COLO668 (cell line): ENCODE results near the gene LRCOL1.
A peak's percentile ranks its signal among the peaks of the same experiment; 100 is the strongest.
"Not testable (repeated sequence)": the region's sequence is repeated elsewhere in the genome, so short reads cannot be mapped to it uniquely, and the experiment has no call there.

Experiments
- DNase-seq: peaks from one replicate; lab custom pipeline; 2025; ENCODE audit not compliant: unreplicated experiment; lab: John Stamatoyannopoulos, UW

The LRCOL1 gene

DNA sequence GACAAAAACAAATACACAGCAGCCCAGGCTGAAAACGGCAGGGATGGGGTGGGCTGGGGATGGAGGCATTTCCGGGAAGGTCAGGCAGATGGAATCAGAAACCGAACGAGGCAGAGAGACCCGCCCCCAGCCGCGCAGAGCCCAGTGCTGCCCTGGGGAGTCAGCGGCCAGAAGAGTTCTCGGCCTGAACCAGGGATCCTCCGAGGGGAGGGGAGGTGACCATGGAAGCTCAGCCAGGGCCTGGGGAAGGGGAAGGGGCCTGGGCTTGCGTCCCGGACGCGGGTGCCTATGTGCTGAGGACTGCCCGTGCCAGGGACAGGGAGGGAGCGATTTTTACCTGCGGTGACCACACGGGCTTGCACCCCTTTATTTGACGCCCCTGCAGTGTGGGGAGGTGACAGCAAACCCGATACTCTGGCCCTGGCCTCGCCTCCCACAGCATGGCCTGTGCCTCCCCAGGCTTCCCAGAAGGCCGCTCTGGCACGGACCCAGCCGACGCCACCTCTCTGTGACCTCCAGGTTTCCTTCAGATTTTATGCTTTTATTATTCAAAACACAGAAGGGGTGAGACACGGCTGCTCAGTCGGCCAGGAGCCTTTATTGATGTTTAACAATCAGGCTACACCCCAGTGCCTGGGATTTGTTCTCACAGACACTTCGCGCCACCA, 7.7 kb downstream of the LRCOL1 start:
- no peak for DNase-seq

DNA sequence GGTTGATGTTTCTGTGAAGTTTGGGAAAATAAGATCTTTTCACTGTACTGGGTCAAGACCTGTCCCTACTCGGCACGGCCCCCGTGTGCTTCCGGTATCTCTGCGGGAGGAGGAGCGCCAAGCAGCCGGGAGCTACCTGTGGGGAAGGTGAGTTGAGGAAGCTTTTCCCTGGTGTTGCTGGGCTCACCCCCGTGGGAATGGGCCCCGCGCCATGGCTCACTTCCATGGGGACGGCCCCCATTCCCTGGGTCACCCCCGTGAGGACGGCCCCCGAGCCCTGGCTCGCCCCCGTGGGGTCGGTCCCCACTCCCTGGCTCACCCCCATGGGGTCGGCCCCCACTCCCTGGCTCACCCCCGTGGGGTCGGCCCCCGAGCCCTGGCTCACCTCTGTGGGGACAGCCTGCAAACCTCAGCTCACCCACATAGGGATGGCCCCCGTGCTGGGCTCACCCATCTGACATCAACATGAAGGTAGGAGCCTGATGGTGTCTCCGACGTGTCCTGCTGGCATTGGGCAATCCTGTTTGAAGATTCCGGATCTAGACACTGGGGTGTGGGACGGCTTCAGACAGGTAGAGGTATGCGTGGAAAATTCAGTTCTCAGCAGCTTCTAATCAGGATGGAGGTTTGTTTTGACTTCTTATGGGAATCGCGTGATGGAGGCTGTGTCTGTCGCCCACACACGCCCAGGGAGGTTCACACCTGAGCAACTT, 9.1 kb downstream of the LRCOL1 start:
- no peak for DNase-seq

DNA sequence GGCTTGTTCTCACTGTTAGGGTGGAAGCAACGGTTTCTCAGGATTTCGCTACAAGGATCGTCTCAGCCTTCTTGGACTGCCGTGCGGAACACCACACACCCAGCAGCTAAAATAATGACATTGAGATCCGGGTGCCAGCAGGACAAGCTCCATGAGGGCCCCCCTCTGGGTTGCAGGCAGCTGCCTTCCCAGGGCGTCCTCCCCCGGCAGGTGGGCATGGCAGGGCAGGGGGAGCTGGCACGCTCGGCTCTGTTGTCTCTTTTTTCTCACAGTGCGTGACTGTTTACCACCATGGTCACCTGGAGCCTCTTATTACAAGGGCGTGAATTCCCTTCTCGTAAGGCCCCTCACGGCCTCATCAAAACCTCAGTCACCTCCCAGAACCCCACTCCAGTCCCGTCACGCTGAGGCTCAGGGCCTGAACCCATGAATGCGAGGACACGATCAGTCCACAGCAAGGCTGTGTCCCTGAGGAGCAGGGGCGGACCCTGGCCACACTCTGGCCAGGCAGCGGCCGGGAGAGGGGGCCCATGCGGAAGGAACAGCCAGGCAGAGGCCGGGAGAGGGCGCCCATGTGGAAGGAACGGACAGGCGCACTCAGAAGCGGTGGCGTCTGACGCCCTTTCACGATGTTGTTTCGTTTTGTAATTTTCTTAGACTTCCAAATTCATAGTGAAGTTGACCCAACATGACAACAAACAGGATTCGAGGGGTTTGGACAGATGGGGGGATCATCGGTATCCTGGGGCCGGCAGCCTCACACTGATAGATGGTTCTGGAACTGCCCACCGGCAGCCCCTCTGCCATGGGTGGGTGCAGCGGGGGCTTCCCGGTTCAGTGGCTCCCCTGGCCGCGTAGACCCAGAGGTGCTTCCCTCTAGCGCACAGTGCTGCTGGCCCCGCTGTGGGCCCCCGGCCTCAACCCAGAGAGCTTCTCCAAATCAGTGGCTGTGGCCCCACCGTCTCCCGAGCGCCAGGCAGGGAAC, 10.0 kb downstream of the LRCOL1 start:
- DNase-seq, result peak; percentile 66

DNA sequence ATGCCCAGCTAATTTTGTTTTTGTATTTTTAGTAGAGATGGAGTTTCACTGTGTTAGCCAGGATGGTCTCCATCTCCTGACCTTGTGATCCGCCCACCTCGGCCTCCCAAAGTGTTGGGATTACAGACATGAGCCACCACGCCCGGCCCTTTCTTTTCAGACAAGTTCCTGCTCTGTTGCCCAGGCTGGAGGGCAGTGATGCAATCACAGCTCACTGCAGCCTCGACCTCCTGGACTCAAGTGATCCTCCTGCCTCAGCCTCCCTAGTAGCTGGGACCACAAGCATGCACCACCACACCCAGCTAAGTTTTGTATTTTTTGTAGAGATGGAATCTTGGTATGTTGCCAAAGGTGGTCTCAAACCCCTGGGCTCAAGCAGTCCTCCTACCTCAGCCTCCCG, 10.9 kb downstream of the LRCOL1 start:
- not testable (repeated sequence) for DNase-seq

DNA sequence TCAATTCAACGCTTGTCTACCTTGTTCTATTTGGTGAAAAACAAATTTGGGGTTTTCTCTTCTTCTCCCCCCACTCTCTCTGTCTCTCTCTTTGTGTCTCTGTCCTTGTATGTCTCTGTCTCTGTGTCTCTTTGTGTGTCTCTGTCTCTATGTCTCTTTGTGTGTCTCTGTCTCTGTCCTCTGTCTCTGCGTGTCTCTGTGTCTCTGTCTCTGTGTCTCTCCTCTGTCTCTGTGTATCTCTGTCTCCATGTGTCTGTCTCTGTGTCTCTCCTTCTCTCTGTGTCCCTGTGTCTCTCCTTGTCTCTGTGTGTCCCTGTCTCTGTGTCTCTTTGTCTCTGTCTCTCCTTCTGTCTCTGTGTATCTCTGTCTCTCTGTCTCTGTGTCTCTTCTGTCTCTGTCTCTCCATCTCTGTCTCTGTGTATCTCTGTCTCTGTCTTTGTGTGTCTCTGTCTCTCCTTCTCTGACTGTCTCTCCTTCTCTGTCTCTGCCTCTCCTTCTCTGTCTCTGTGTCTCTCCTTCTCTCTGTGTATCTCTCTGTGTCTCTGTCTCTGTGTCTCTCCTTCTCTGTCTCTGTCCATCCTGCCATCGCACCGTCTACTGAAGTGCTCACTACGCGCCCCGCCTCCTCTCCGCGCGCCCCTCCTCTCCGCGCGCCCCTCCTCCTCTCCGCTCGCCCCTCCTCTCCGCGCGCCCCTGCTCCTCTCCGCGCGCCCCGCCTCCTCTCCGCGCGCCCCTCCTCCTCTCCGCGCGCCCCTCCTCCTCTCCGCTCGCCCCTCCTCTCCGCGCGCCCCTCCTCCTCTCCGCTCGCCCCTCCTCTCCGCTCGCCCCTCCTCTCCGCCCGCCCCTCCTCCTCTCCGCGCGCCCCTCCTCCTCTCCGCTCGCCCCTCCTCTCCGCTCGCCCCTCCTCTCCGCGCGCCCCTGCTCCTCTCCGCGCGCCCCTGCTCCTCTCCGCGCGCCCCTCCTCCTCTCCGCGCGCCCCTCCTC, 12.8 kb downstream of the LRCOL1 start:
- DNase-seq, result no peak

DNA sequence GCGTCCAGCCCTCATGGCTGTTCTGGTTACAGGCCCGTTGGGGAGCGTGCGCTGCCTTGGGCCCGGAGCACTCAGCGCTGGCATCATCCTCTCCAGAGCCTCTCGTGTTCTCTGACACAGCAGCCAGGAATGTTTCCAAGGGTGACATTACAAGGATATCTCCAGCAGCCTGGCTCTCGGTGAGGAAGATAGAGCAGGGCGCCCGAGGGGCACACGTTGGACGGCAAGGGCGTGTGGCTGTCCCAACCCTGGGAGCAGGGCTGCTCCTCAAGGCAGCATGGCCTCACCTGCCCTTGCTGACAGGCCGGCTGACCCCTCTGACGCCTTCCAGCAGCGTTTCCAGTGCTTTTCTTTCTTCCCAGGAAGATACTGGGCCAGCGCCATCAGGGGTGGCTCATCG, 14.4 kb downstream of the LRCOL1 start:
- no peak for DNase-seq

DNA sequence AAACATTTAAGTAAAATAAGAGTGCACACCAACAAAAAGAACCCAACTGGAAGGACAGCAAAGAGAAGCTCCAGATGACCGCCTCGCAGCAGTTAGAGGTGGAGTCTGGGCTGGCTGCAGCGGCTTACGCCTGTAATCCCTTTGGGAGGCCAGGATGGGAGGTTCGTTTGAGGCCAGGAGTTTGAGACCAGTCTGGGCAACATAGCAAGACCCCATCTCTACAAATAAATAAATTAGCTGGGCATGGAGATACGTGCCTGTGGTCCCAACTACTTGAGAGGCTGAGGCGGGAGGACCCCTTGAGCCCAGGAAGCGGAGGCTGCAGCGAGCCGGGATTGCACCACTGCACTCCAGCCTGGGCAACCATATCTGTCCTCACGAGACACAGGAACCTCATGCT, 15.2 kb downstream of the LRCOL1 start:
- no peak for DNase-seq

DNA sequence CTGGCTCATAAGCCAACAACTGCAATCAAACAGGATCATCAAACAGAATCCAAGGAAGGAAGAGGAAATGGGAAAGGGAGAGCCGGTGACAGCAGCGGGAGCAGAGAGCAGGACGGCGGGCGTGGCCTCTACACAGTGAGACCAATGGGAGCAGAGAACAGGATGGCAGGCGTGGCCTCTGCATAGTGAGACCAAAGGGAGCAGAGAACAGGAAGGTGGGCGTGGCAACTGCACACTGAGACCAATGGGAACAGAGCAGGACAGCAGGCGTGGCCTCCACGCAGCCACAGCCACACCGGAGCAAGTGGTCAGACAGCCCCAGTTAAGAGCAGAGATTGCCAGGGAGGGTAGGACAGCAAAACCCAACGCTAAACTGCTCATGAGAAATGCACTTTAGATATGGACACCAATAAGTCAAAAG, 16.4 kb downstream of the LRCOL1 start:
- peak; percentile 93 for DNase-seq

DNA sequence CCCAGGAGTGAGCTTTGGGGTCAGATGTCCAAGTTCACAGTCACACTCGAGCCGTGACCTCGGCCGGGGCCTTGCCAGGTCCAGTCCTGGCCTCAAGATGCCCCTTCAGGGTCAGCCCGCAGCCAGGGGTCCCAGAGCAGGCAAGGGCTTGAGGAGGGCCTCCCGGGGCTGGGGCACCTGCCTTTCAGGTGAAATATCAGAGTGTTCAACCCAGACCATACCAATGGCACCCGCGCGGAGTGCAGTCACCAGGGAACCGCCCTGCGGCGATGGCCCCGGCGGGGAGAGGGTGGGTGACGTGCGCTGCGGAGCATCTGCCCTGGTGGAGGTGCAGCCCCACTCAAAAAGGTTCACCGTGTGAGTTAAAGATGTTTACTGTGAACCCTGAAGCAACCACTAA, 16.9 kb downstream of the LRCOL1 start:
- peak; percentile 55 for DNase-seq

DNA sequence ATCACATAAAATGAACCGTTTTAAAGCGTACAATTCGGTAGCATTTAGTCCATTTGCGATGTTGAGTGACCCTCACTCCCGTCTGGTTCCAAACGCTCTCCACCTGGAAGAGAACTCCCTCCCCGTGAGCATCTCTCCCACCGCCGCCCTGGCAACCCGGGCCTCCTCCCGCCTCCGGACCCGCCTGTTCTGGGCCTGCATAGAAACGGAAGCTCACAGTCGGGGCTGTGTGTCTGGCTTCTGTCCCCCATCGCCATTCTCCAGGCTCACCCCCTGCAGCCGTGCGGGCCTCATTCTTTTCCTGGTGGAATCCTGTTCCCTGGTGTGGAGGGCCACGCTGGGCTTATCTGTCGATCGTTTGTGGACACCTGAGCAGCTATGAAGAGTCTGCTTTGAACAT, 17.3 kb downstream of the LRCOL1 start:
- DNase-seq, result no peak

DNA sequence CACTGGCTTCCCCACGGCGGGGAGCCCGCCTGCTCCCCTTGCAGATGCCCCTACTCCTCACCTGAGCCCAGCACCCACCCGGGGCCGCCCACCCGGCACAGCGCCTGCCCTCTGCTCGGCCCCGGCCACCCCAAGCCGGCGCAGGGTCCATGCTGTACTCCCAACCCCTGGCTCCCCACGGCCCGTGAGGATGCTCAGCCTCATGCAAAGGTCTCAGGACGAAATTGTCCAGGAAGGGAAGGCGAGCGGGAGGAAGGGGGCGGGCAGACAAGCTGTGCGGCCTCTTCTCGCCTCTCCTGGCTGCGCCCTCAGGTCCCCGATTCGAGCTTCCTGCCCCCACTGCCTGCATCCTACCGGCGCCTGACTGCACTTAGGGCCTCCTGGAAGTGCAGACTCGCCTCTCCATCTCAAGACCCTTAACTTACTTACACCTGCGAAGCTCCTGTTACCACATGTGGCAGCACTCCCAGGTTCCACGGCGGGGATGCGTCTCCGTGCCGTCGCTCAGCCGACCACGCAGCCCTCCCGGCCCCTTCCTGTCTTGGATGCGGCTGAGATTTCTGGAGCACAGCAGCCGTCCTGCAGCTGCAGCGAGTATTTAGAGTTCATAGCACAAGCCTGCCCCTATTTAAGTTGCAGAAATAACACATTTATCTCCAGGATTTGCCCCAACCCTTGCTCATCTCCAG, 18.0 kb downstream of the LRCOL1 start:
- DNase-seq, result no peak

DNA sequence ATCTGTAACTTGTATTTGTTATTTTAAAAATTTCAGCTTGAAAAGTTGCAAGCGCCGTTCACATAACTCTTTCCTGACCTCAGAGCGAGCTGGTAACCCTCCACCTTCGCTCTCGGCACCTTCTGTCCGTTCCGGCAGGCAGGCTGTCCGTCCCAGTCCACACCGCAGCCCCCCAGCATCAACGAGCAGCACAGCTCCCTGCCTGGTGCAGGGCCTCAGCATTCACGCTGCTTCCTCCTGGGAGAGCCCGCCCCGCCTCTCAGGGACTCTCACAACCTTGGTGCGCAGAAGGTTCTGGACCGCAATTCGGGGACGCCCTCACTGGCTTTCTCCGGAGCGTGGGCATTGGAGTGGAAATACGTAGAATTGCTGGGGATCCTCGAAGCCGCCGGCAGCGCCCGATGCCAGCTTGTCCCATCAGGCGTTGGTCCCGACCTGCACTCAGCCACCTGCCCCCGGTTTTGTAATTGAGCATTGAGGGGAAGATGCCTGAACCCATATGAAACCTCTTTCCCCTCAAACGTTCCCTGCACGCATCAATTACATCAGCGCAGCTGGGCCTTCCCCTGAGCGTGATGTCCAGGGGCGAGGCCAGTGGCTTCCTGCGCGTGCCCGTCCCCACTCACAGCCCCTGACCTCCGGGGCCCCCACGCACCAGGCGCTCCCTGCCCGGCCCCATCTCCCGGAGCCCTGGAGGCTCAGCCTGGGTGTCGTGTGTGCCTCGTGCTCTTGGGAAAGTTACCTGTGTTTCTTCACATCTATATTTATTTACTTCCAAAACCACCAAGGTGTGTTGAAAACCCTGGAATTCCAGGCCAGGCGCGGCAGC, 19.1 kb downstream of the LRCOL1 start:
- DNase-seq, result no peak

DNA sequence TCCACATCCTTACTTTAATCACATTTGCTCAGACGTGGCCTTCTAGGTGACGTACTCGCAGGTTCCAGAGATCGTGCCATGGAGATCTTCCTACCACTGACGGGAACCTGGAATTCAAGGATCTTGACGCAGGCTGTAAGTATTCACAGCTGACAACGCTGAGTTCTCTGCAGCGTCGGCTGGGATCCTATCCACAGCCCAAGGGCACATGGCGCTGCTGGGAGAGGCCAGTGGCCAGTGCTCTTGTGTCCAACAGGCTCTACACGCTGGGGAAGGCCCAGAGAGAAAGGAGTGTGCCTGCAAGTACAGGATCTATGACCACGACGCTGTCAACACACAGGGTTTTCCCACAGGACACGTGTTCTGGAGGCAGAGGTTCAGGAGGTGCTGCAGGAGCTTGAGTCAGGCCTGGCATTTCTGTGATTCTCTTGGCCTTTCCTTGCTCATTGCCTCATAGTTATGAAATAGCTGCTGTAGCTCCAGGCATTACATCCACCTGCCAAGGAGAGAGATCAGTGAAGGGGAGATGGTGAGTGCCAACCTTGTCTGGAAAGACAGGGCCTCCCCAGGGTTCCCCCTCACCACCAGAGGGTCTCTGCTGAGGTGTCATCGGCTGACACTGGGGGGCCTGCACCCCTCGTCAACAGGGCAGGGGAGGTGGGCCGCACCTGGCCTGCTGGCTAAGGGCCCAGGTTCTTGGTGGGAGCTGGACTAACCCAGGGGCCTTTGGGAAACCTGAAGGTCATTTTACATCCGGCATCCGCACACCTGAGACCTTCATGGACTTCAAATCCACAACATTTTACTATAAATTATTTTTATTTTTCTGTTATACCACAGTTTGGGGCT, 21.3 kb downstream of the LRCOL1 start:
- DNase-seq, result no peak

DNA sequence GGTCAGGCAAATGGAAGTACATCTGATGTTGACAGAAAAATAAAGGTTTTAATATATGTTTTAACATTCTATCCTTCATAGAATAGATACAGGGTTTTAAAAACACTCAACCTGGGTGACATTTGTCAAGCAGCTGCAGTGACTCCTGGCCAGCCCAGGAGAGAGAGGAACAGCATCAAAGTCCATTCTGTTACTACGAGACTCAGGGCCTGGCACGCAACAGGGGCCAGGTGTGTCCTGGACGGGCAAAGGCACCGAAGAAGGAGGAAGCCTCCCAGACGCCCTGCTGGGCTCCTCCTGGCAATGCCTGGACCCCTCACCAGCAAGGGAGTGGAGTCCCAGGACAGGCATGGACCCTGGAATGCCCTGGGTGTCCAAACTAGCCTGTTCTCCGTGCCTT, 22.1 kb downstream of the LRCOL1 start:
- DNase-seq, result no peak

DNA sequence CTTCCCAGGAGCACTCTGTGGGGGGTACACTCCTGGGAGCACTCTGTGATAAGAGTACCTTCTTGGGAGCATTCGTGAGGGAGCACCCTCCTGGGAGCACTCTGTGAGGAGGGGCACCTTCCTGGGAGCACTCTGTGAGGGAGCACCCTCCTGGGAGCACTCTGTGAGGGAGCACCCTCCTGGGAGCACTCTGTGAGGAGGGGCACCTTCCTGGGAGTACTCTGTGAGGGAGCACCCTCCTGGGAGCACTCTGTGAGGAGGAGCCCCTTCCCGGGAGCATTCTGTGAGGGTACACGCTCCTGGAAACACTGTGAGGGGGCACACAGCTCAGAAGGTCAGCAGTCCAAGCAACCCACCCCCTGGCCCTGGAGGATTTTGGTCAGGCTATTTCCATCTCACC, 22.6 kb downstream of the LRCOL1 start:
- no peak for DNase-seq

DNA sequence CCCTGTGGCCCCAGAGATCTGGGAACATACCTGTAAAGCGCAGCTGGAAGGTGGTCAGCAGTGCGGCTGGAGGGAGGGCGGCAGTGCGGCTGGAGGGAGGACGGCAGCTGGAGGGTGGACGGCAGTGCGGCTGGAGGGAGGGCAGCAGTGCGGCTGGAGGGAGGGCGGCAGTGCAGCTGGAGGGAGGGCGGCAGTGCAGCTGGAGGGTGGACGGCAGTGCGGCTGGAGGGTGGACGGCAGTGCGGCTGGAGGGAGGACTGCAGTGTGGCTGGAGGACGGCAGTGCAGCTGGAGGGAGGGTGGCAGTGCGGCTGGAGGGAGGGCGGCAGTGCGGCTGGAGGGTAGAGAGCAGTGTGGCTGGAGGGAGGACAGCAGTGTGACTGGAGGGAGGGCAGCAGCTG, 23.5 kb downstream of the LRCOL1 start:
- DNase-seq, result no peak

DNA sequence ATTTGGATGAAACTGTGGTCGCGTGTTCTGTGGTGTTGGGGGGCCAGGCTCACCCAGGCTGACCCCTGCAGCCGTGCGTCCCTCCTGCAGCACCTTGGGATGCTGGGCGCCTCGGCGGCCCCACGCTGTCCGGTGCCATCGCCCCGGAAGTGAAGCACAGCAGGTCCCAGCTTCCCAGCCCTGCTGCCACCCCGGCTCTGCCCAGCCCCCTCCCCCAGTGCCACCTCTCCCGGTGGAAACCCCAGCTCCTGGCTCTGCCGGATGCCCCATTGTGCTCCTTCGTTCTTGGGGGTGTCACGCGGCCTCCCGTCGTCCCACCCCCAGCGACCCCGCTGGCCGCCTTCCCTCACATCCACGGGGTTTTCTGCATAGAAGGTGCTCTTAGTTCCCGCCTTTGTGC, 25.2 kb downstream of the LRCOL1 start:
- DNase-seq, result no peak

DNA sequence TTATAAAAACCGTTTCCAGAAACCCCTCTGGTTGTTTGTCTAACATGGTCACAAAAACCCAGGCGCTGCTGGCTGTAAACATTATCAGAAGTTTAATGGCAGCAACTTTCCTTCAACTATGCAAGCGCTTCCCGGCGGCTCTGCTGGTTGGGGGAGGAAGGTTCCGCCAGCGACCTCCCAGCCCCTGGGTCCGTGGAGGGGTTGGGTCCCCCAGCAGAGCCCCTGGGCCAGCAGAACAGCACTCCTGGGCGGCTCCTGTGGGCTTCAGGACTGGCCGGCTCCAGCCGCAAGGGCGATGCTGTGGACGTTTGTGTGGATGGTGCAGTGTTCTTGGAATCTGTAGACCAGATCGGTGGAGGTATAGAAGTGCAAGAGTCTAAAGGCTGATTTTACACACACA, 26.0 kb downstream of the LRCOL1 start:
- no peak for DNase-seq
